ENCODE measurements around the gene TSBP1. TPM values are rescaled to one million over a fixed set of nuclear protein-coding genes. Genes with fewer than 3 reads are reported as not detected.
"Not testable (repeated sequence)": the region's sequence is repeated elsewhere in the genome, so short reads cannot be mapped to it uniquely, and the experiment has no call there.

TSBP1 gene
- total RNA-seq, 4 donors from 2014 or later = not detected

DNA sequence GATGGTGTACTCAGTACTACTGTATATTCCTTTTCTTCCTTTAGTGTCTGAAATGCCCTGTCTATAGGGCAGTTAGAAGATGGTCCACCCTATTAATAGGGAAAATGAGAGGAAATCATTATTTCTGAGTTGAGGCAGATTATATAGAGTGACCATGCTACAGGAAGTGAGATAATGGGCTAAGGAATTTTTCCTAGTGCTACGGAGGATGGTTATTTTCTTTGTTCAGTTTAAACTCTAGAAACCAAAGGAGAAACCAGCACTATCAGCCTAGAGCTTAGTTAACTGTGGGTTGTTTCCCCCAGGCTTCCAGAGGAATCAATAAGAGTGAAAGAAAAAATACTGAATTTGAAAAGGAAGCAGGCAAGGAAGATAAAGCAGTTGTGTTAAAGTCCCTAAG is 474 bp downstream of the TSBP1 start:
- Histone ChIP-seq H3K4me1 (no peaks in the 10 kb centered on the region), H3K27me3 (no peaks in the 10 kb centered on the region), H3K4me3 (no peak overlapping the region), H3K9me3 (no peaks in the 10 kb centered on the region), H3K27ac (no peak overlapping the region), H3K36me3 (no peaks in the 10 kb centered on the region)
- DNase-seq (ENCODE audit: low spot score in 2 of 2) = no peak
- TF ChIP-seq POLR2AphosphoS5 (IDR thresholded peaks at IDR 0.05) = no peak
- TF ChIP-seq, protein P1, sequence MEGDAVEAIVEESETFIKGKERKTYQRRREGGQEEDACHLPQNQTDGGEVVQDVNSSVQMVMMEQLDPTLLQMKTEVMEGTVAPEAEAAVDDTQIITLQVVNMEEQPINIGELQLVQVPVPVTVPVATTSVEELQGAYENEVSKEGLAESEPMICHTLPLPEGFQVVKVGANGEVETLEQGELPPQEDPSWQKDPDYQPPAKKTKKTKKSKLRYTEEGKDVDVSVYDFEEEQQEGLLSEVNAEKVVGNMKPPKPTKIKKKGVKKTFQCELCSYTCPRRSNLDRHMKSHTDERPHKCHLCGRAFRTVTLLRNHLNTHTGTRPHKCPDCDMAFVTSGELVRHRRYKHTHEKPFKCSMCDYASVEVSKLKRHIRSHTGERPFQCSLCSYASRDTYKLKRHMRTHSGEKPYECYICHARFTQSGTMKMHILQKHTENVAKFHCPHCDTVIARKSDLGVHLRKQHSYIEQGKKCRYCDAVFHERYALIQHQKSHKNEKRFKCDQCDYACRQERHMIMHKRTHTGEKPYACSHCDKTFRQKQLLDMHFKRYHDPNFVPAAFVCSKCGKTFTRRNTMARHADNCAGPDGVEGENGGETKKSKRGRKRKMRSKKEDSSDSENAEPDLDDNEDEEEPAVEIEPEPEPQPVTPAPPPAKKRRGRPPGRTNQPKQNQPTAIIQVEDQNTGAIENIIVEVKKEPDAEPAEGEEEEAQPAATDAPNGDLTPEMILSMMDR (IDR thresholded peaks at IDR 0.05) = no peak
- TF ChIP-seq POLR2A (IDR thresholded peaks at IDR 0.05) = no peak
- TF ChIP-seq EP300 (IDR thresholded peaks at IDR 0.05) = no peak
- WGBS = 40% methylated on average over 1 of the region's 1 CpG

DNA sequence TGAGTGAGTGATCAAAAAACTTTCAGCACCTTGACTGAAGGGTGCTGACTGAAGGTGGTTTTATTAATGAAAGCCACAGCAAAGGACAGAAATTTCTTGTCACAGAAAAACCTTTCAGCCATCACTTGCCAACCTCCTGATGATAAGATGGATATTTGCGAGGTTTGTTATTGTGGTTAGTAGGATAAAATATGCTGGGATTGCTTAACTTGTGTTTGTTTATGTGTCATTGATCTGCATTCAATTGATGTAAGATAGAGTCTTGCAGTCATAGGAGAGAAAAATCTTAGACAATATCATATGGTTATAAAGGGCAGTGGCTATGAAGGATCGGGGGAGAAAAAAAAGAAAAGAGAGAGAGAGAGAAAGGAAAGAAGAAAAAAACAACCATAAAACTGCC is 1.2 kb downstream of the TSBP1 start:
- no peak overlapping the region for H3K27ac ChIP-seq
- H3K27me3 ChIP-seq = no peaks in the 10 kb centered on the region
- no peak overlapping the region for H3K4me3 ChIP-seq
- no peaks in the 10 kb centered on the region for H3K4me1 ChIP-seq
- no peaks in the 10 kb centered on the region for H3K9me3 ChIP-seq
- TF ChIP-seq POLR2AphosphoS5 (IDR thresholded peaks at IDR 0.05) (no peak), POLR2A (IDR thresholded peaks at IDR 0.05) (no peak), EP300 (IDR thresholded peaks at IDR 0.05) (no peak)
- TF ChIP-seq, protein P1 (IDR thresholded peaks at IDR 0.05) = no peak
- H3K36me3 ChIP-seq = no peaks in the 10 kb centered on the region
- 77% methylated on average over 2 of the region's 2 CpGs for WGBS
- DNase-seq (ENCODE audit: low spot score in 2 of 2) = no peak

DNA sequence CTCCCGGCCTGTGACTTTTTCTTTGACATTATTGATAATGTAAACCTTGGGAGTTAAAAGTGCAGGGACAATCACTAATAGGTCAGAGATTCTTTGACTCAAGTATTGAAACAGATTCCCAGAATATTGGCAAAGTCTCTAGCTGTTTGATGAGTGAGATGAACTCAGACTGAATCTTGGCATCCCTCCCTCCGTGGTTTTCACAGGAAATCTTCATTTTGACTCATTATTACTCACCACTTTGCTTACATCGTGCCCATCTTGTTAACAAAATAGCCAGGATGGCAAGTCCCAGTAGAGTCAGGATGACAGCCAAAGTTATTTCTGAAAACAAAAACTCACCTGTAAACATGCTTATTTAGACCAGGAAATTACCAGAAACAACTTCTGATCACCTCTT is 2.0 kb downstream of the TSBP1 start:
- DNase-seq (ENCODE audit: low spot score in 2 of 2) = no peak
- H3K36me3 ChIP-seq = no peaks in the 10 kb centered on the region
- WGBS = 52% methylated on average over 3 of the region's 3 CpGs
- H3K27ac ChIP-seq = no peak overlapping the region
- no peaks in the 10 kb centered on the region for H3K4me1 ChIP-seq
- no peaks in the 10 kb centered on the region for H3K9me3 ChIP-seq
- no peak overlapping the region for H3K4me3 ChIP-seq
- TF ChIP-seq EP300 (IDR thresholded peaks at IDR 0.05) (no peak), POLR2A (IDR thresholded peaks at IDR 0.05) (no peak), POLR2AphosphoS5 (IDR thresholded peaks at IDR 0.05) (no peak)
- TF ChIP-seq, protein P1 (IDR thresholded peaks at IDR 0.05) = no peak
- no peaks in the 10 kb centered on the region for H3K27me3 ChIP-seq

DNA sequence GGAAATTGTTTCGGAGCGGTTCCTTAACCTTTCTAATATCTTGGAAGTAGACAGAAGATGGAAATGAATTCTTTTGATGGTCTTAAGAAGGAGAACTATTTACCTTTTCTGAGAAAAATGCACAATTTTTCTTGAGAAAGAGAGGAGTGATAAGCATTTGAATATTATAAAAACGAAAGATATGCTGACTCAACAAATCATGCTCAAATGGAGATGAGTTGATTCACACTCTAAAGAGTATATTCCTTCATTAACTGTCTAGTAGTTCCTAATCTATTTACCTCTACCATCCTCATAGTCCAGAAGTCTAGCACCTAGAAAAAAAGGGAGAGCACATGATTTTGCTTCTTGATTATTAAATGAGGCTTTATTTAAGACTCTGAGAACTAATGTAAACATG is 4.1 kb downstream of the TSBP1 start:
- Histone ChIP-seq H3K4me1 (no peaks in the 10 kb centered on the region), H3K9me3 (no peaks in the 10 kb centered on the region), H3K4me3 (no peak overlapping the region), H3K27ac (no peak overlapping the region), H3K36me3 (no peaks in the 10 kb centered on the region), H3K27me3 (no peaks in the 10 kb centered on the region)
- no peak for DNase-seq (ENCODE audit: low spot score in 2 of 2)
- WGBS = 85% methylated on average over 3 of the region's 3 CpGs
- TF ChIP-seq POLR2AphosphoS5 (IDR thresholded peaks at IDR 0.05) (no peak), POLR2A (IDR thresholded peaks at IDR 0.05) (no peak), EP300 (IDR thresholded peaks at IDR 0.05) (no peak)
- TF ChIP-seq, protein P1 (IDR thresholded peaks at IDR 0.05) = no peak

DNA sequence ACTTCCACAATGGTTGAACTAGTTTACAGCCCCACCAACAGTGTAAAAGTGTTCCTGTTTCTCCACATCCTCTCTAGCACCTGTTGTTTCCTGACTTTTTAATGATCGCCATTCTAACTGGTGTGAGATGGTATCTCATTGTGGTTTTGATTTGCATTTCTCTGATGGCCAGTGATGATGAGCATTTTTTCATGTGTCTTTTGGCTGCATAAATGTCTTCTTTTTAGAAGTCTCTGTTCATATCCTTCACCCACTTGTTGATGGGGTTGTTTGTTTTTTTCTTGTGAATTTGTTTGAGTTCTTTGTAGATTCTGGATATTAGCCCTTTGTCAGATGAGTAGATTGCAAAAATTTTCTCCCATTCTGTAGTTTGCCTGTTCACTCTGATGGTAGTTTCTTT is 12.5 kb downstream of the TSBP1 start:
- H3K9me3 ChIP-seq; H3K36me3 ChIP-seq; DNase-seq (ENCODE audit: low spot score in 2 of 2); H3K4me3 ChIP-seq; H3K27me3 ChIP-seq; H3K4me1 ChIP-seq; H3K27ac ChIP-seq: not testable (repeated sequence)
- whole genome bisulfite sequencing = 50% methylated on average over 1 of the region's 1 CpG

DNA sequence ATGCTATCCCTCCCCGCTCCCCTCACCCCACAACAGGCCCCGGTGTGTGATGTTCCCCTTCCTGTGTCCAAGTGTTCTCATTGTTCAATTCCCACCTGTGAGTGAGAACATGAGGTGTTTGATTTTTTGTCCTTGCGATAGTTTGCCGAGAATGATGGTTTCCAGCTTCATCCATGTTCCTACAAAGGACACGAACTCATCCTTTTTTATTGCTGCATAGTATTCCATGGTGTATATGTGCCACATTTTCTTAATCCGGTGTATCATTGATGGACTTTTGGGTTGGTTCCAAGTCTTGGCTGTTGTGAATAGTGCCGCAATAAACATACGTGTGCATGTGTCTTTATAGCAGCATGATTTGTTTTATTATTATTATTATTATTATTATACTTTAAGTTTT is 13.2 kb downstream of the TSBP1 start:
- H3K27me3 ChIP-seq; H3K4me3 ChIP-seq; H3K27ac ChIP-seq; H3K36me3 ChIP-seq; H3K4me1 ChIP-seq; H3K9me3 ChIP-seq; DNase-seq (ENCODE audit: low spot score in 2 of 2): not testable (repeated sequence)
- WGBS = 85% methylated on average over 8 of the region's 8 CpGs

All from suprapubic skin (tissue), 4 donors.